Stomach (tissue), 4 donors: ENCODE results near the gene REXO1.

Experiments used
- CTCF ChIP-seq, 7 experiments: fragments of 450-650 bp in 4 of 7; fragments of 200-600 bp in 3 of 7; sonication (generic) in 3 of 7; IDR thresholded peaks; one replicate each; pipeline ENCODE4 v1.5.1; 2016 to 2019; ENCODE audit warnings: antibody characterized with exemption in 7 of 7, control low read depth in 2 of 7, mild to moderate bottlenecking in 1 of 7
- EP300 ChIP-seq: sonication (generic); formaldehyde crosslinking; IDR thresholded peaks from one replicate; pipeline ENCODE4 v1.6.1; 2017; ENCODE audit warnings: antibody characterized with exemption
- POLR2A ChIP-seq, 4 donors: fragments of 450-650 bp; IDR thresholded peaks; one replicate each; pipeline ENCODE4 v1.6.1; 2016; ENCODE audit warnings: antibody characterized with exemption in 4 of 4, control low read depth in 2 of 4, mild to moderate bottlenecking in 1 of 4, moderate library complexity in 1 of 4
- POLR2AphosphoS5 ChIP-seq, 3 donors: sonication (generic); formaldehyde crosslinking; IDR thresholded peaks; one replicate each; pipeline ENCODE4 v1.6.1; 2016; ENCODE audit warnings: antibody characterized with exemption in 3 of 3

GRCh38 chr19:1862068-1862423, 13.8 kb upstream of the REXO1 start:
- TF ChIP-seq POLR2AphosphoS5 (IDR thresholded peaks at IDR 0.05) (no peak), CTCF (IDR thresholded peaks at IDR 0.05) (no peak), EP300 (no peak), POLR2A (IDR thresholded peaks at IDR 0.05) (no peak)
